Heart left ventricle (tissue), 16 donors: Measurements from ENCODE around the gene FLII. TPM values are rescaled to one million over a fixed set of nuclear protein-coding genes. Genes with fewer than 3 reads are reported as not detected.

Source experiments
- ATAC-seq, 4 donors: fragments of 200-7000 bp; cut with Tn5 transposase; one replicate each; pipeline ENCODE4 v1.9.1; 2020 to 2022; ENCODE audit warnings: moderate library complexity in 4 of 4, mild to moderate bottlenecking in 3 of 4, moderate number of reproducible peaks in 1 of 4
- DNase-seq, 5 donors: peaks; one replicate each; pipeline ENCODE4 v3.0.0-alpha.2; 2020
- H3K27ac ChIP-seq, 12 donors: fragments of 200-600 bp; sonication (generic) in 4 of 12; one replicate each; pipeline versions ENCODE4 v1.5.0 to v1.8.0; 2016 to 2022; ENCODE audit warnings: mild to moderate bottlenecking in 2 of 12
- H3K27me3 ChIP-seq, 9 donors: fragments of 200-600 bp; sonication (generic) in 2 of 9; one replicate each; pipeline versions ENCODE4 v1.5.1 to v1.8.0; 2016 to 2022; ENCODE audit warnings: mild to moderate bottlenecking in 3 of 9
- H3K36me3 ChIP-seq, 9 donors: fragments of 200-600 bp; sonication (generic) in 2 of 9; one replicate each; pipeline versions ENCODE4 v1.5.0 to v1.8.0; 2018 to 2022; ENCODE audit warnings: mild to moderate bottlenecking in 2 of 9
- H3K4me1 ChIP-seq, 12 donors: fragments of 200-600 bp; sonication (generic) in 4 of 12; one replicate each; pipeline versions ENCODE4 v1.5.0 to v1.8.0; 2016 to 2022; ENCODE audit warnings: mild to moderate bottlenecking in 3 of 12
- H3K4me3 ChIP-seq, 12 donors: fragments of 200-600 bp; sonication (generic) in 4 of 12; one replicate each; pipeline versions ENCODE4 v1.5.0 to v1.8.0; 2017 to 2022; ENCODE audit warnings: mild to moderate bottlenecking in 9 of 12, moderate library complexity in 4 of 12
- H3K9me3 ChIP-seq, 12 donors: fragments of 200-600 bp; sonication (generic) in 4 of 12; one replicate each; pipeline versions ENCODE4 v1.5.0 to v1.8.0; 2016 to 2022; ENCODE audit warnings: mild to moderate bottlenecking in 1 of 12
- CTCF ChIP-seq, 12 donors: fragments of 200-600 bp; sonication (generic) in 4 of 12; IDR thresholded peaks; one replicate each; pipeline versions ENCODE4 v1.5.0 to v1.8.0; 2018 to 2022; ENCODE audit warnings: antibody characterized with exemption in 12 of 12, mild to moderate bottlenecking in 5 of 12
- POLR2A ChIP-seq, 2 donors: fragments of 450-650 bp; IDR thresholded peaks; one replicate each; pipeline ENCODE4 v1.6.1; 2017; ENCODE audit warnings: antibody characterized with exemption in 2 of 2, mild to moderate bottlenecking in 2 of 2, moderate library complexity in 2 of 2
- WGBS, 4 donors: extraction: QIAGEN DNeasy Blood & Tissue Kit in 2 of 4; methylation state at CpG; one replicate each; pipeline versions ENCODE4 v1.1.5 to v1.1.7; 2013 to 2018; 5-methylcytosine and 5-hydroxymethylcytosine counted together
- intact Hi-C, 10 donors: fragments of 100-400 bp; cut with DNase I; formaldehyde crosslinking; loops; one replicate each; pipeline versions ENCODE4 v1.11.1 to v1.14.2; 2022
- polyA plus RNA-seq, 2 donors: library from polyadenylated mRNA; stranded (reverse); fragments of 200-250 nt; gene quantifications; one replicate each; pipeline ENCODE4 v1.2.3, GENCODE V29; 2013
- total RNA-seq, 9 donors: library from RNA; depleted of rRNA in 2 of 9; stranded (reverse); fragments of >200 nt in 2 of 9; fragmentation: NEBNext Ultra II Directional in 3 of 9; extraction: Animal tissue kit (Norgen Biotek cat#: 25700) in 3 of 9; gene quantifications; one replicate each; pipeline versions ENCODE4 v1.1.0 to v1.2.4, GENCODE V29; 2016 to 2023
- donor health status: ischemic (EF 13 %, LVEDD 7.1; RV severe dilation, severe dysfunction).
- donor health status: healthy with polysubstance abuse.
- donor health status: DM: no; HTN: yes; CAD: no.
- donor health status: DM: no; HTN: no; CAD: no.
- donor health status: ischemic (EF 25% LVEDD 6.9; RV normal size, moderate dysfunction).
- donor health status: ischemic (EF 25% LVEDD 5.7; RV mildly dilated, moderate dysfunction).
- donor health status: healthy.
- donor health status: DM: yes; HTN: yes; CAD: no.
- donor health status: ischemic (EF 35%, LVEDD 5.7; RV mildly dilated, moderate dysfunction).
- donor health status: nonischemic (EF 11% LVEDD 7.7; RV severe dilation, severe dysfunction).
- donor health status: DM: yes; HTN: yes; CAD: no.
- donor health status: PGD.
- donor health status: ischemic (EF 29% LVEDD 5.4; RV normal size, mild dysfunction).
- donor health status: nonischemic (EF 23%, LVEDD 6.1; RV moderate dilation, normal function).

Gene FLII
- total and polyA plus RNA-seq, 11 donors: 218 to 535 (median 321) TPM

GRCh38 chr17:18225121-18225641 is 33.4 kb downstream of the FLII start, which contains the start of gene LLGL1:
LLGL1 (plus strand) TSS chr17:18225635; CDS start chr17:18225683, 48 bp downstream.
- 0 to 3% (median 1%) methylated on average over 5 to 60 of the region's 60 CpGs for WGBS, 4 donors
- DNase-seq (peak; percentile 97 to 99 (median 98)), ATAC-seq (peak; percentile 90 to 98 (median 97))
- intact Hi-C loops: loop anchor here in 4 of 10 donors (2.0 to 10.0 kb wide), 4 partner anchors 34 to 90 kb away; partner anchors contain the start of genes SMCR8 (in 2 of the 4), TOP3A (in 2 of the 4), ALKBH5 (in 1 of the 4) and FLII (in 1 of the 4)
- Histone ChIP-seq H3K27me3 (no peaks in the 10 kb centered on the region), H3K36me3 (no peaks in the 10 kb centered on the region), H3K4me3 (peak within 1 kb of the TSS; percentile 33 to 91 (median 66)), H3K4me1 (peaks cover 0 to 25% (median 15%) of the 10 kb centered on the region in 12 donors), H3K27ac (peak within 1 kb of the TSS in 10 of 12 donors; percentile 37 to 80 (median 70)), H3K9me3 (no peaks in the 10 kb centered on the region)
- no peak for TF ChIP-seq POLR2A (IDR thresholded peaks at IDR 0.05)
- TF ChIP-seq CTCF (IDR thresholded peaks at IDR 0.05): no peak

- intact Hi-C loops: loop anchor here in 6 of 10 donors (2.0 to 10.0 kb wide), 6 partner anchors 34 to 93 kb away; partner anchors contain the start of genes SMCR8 (in 3 of the 6), TOP3A (in 3 of the 6), ALKBH5 (in 1 of the 6) and FLII (in 1 of the 6)
- TF ChIP-seq POLR2A (IDR thresholded peaks at IDR 0.05): no peak
- no peak for TF ChIP-seq CTCF (IDR thresholded peaks at IDR 0.05)
- 40 to 49% (median 45%) methylated on average over 18 to 23 of the region's 23 CpGs for WGBS, 4 donors
- Histone ChIP-seq H3K27ac (peak overlapping the region in 10 of 12 donors; percentile 27 to 80 (median 70)), H3K4me1 (peaks cover 0 to 25% (median 15%) of the 10 kb centered on the region in 12 donors), H3K27me3 (no peaks in the 10 kb centered on the region), H3K9me3 (no peaks in the 10 kb centered on the region), H3K36me3 (no peaks in the 10 kb centered on the region), H3K4me3 (peak overlapping the region in 11 of 12 donors; percentile 5 to 87 (median 57))
- ATAC-seq (peak in 3 of 4 donors; percentile 8 to 54 (median 42)), DNase-seq (peak in 3 of 5 donors; percentile 35 to 66 (median 65))
Measured at GRCh38 chr17:18224387-18225120, 34.0 kb downstream of the FLII start.

GRCh38 chr17:18224053-18224386 is 34.5 kb downstream of the FLII start:
- WGBS, 4 donors: 86 to 98% (median 89%) methylated on average over 3 to 4 of the region's 4 CpGs
- Histone ChIP-seq H3K27me3 (no peaks in the 10 kb centered on the region), H3K27ac (peak overlapping the region in 8 of 12 donors; percentile 27 to 80 (median 67)), H3K4me1 (peaks cover 0 to 29% (median 16%) of the 10 kb centered on the region in 12 donors), H3K36me3 (no peaks in the 10 kb centered on the region), H3K4me3 (no peak overlapping the region), H3K9me3 (no peaks in the 10 kb centered on the region)
- TF ChIP-seq POLR2A (IDR thresholded peaks at IDR 0.05) (no peak), CTCF (IDR thresholded peaks at IDR 0.05) (no peak)
- no peak for DNase-seq
- intact Hi-C loops: loop anchor here in 6 of 10 donors (2.0 to 10.0 kb wide), 6 partner anchors 35 to 93 kb away; partner anchors contain the start of genes SMCR8 (in 3 of the 6), TOP3A (in 3 of the 6), ALKBH5 (in 1 of the 6) and FLII (in 1 of the 6)
- no peak for ATAC-seq
